Ovary (tissue), 3 donors: ENCODE data around the gene TTC3.

ENCODE experiments used
- CTCF ChIP-seq, 3 donors: fragments of 450-650 bp in 2 of 3; fragments of 200-600 bp in 1 of 3; IDR thresholded peaks; one replicate each; pipeline versions ENCODE4 v1.5.1 to v1.8.0; 2016 to 2022; ENCODE audit warnings: antibody characterized with exemption in 3 of 3, mild to moderate bottlenecking in 1 of 3
- POLR2A ChIP-seq: fragments of 450-650 bp; IDR thresholded peaks from one replicate; pipeline ENCODE4 v1.6.1; 2017; ENCODE audit warnings: antibody characterized with exemption, mild to moderate bottlenecking, moderate library complexity
- donor health status: DM: no; HTN: no; CAD: no.

GRCh38 chr21:37251294-37251634 lies 178.2 kb downstream of the TTC3 start:
- TF ChIP-seq CTCF (IDR thresholded peaks at IDR 0.05): no peak
- TF ChIP-seq POLR2A: no peak
